ENCODE measurements around the gene G6PC3.

DNA sequence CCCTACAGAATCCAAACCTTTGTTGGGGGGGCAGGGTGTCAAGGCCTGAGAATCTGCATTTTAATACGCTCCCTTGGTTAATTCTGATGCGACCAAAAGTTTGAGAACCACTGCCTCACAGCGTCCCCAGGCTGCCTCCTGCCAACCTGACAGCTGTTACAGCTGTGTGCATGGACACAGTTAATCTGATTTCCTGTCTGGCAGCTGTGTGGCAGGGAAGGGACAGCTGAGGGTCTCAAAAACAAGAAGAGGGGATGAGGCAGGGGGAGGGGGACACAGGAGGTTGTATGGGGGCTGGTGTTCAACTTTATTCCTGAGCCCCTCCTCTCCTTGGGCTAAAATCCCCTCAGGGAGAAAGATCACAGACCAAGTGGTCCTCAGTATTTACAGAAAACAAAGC is 35.4 kb downstream of the G6PC3 start:
- no peak for TF ChIP-seq EZH2 (IDR thresholded peaks at IDR 0.05)
- TF ChIP-seq POLR2AphosphoS5 (IDR thresholded peaks at IDR 0.05; ENCODE audit: borderline replicate concordance, low read depth, low read length), result no peak
